ACC112 (cell line): Measurements from ENCODE around the gene ENHO.

Experiments
- H2AFZ ChIP-seq: fragments of 200-600 bp; sonication (generic); one replicate; pipeline ENCODE4 v1.6.0; 2017; ENCODE audit warnings: antibody characterized with exemption, low read length; ENCODE audit not compliant: unreplicated experiment
- H3K27ac ChIP-seq: fragments of 200-600 bp; sonication (generic); 2 replicates; pipeline ENCODE4 v1.5.1; 2014; ENCODE audit warnings: low read depth, mild to moderate bottlenecking, antibody characterized with exemption, low read length, moderate library complexity
- H3K27me3 ChIP-seq: fragments of 200-600 bp; sonication (generic); 2 replicates; pipeline ENCODE4 v1.6.1; 2014; ENCODE audit warnings: mild to moderate bottlenecking, antibody characterized with exemption, low read length, moderate library complexity, mixed read lengths; ENCODE audit not compliant: insufficient read depth
- H3K36me3 ChIP-seq: fragments of 200-600 bp; sonication (generic); 2 replicates; pipeline ENCODE4 v1.6.1; 2016; ENCODE audit warnings: mild to moderate bottlenecking, antibody characterized with exemption, low read length, moderate library complexity, mixed read lengths; ENCODE audit not compliant: insufficient read depth
- H3K4me1 ChIP-seq: fragments of 200-600 bp; sonication (generic); one replicate; pipeline ENCODE4 v1.6.1; 2016; ENCODE audit warnings: low read length, mixed read lengths; ENCODE audit not compliant: insufficient read depth, unreplicated experiment, control insufficient read depth
- H3K4me3 ChIP-seq: fragments of 200-600 bp; sonication (generic); 2 replicates; pipeline ENCODE4 v1.5.1; 2014; ENCODE audit warnings: mild to moderate bottlenecking, low read depth, low read length
- H3K79me2 ChIP-seq: fragments of 200-600 bp; sonication (generic); one replicate; pipeline ENCODE4 v1.6.0; 2016; ENCODE audit warnings: low read length; ENCODE audit not compliant: control insufficient read depth, unreplicated experiment, insufficient read depth

ENHO gene

DNA sequence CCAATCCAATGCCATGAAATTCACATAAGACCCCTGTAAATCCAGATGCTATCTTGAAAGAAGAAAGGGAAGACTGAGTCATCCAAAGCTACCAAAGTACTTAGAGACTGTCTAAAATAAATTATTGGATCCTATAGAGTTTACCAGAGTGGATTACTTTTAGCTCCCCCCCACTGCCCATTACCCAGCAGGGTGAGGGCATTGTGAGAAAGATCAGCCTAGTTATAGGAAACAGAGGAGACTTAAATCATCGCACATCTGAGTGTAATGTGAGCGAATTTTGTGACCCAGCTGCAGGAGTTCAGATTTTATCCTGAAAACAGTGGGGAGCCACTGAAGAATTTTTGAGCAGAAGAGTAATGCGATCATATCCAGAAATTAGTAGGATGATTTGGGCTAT is 1.6 kb upstream of the ENHO start:
- H3K36me3 ChIP-seq, result no peaks in the 10 kb centered on the region
- no peaks in the 10 kb centered on the region for H3K79me2 ChIP-seq
- H2AFZ ChIP-seq, result no peak overlapping the region
- H3K4me3 ChIP-seq, result no peak overlapping the region
- H3K27me3 ChIP-seq, result peaks cover 48% of the 10 kb centered on the region
- no peak overlapping the region for H3K27ac ChIP-seq
- H3K4me1 ChIP-seq, result no peaks in the 10 kb centered on the region

DNA sequence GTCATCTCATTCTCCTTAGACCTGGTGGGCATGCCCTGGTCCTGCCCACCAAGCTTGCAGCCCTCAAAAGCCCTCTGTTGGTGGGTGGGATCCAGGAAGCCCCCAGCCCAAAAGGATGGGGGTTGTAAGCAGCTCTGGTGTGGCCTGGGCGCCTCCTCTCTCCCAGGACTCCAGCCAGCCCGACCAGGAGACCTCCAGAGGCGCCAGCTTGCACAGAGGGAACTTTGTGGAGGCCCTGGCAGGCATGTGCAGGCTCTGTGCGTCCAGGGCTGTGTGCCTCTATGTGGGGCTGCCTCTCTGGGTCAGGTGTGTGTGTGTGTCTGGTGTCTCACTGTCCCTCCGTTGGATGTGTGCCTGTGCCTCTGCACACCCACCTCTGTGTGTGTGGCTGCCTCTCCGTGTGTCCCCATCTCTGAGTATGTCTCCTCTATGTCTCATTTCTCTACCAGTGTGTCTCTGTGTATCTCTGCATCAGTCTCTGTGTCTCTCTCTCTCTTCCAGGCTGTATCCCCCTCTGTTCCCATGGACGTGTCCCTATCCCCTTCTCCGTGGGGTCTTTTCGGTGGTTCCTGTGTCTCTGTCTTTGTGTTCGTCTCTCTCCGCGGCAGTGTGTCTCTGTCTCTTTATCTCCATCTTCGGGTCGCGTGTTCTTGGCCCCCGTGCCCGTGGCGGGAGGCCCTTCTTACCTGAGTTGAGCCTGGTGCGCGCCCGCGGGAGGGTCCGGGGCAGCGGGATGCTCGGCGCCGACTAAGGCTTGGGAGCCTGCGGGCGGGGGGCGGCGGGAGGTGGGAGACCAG is 501 bp downstream of the ENHO start:
- Histone ChIP-seq H3K36me3 (no peaks in the 10 kb centered on the region), H3K4me3 (peak overlapping the region; percentile 69), H3K27ac (no peak overlapping the region), H3K4me1 (no peaks in the 10 kb centered on the region), H2AFZ (no peak overlapping the region), H3K27me3 (peaks cover 57% of the 10 kb centered on the region), H3K79me2 (no peaks in the 10 kb centered on the region)

DNA sequence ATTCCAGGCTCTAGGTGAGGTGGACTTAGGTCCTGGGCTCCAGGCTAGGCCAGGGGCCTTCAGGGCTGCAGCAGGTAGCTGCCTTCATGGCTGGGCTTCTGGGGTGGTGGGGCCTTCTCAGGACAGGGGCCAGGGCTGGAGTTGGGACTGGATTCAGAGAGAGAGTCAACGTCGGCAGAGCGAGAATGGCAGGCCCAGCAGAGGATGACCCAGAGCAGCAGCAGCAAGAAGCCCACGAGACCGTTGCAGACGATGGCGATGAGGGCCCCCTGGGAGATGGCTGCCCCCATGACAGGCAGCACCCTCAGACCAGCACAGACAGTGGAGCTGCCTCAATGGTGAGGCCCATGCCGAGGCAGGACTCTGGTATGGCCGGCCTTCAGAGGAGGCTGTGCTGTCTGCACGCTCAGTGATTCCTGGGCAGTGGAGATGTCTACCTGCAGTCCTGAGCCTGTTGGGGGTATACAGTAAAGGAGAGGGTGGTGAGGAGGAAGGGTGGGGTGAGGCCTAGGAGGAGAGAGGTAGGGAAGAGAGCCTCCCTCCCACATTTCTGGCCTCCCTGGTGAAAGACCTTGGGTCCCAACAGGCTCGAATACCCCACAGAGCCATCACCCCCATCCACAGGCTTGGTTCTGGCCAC is 1.3 kb downstream of the ENHO start:
- peaks cover 61% of the 10 kb centered on the region for H3K27me3 ChIP-seq
- no peak overlapping the region for H2AFZ ChIP-seq
- no peak overlapping the region for H3K27ac ChIP-seq
- no peaks in the 10 kb centered on the region for H3K4me1 ChIP-seq
- H3K4me3 ChIP-seq, result no peak overlapping the region
- H3K36me3 ChIP-seq, result no peaks in the 10 kb centered on the region
- no peaks in the 10 kb centered on the region for H3K79me2 ChIP-seq

DNA sequence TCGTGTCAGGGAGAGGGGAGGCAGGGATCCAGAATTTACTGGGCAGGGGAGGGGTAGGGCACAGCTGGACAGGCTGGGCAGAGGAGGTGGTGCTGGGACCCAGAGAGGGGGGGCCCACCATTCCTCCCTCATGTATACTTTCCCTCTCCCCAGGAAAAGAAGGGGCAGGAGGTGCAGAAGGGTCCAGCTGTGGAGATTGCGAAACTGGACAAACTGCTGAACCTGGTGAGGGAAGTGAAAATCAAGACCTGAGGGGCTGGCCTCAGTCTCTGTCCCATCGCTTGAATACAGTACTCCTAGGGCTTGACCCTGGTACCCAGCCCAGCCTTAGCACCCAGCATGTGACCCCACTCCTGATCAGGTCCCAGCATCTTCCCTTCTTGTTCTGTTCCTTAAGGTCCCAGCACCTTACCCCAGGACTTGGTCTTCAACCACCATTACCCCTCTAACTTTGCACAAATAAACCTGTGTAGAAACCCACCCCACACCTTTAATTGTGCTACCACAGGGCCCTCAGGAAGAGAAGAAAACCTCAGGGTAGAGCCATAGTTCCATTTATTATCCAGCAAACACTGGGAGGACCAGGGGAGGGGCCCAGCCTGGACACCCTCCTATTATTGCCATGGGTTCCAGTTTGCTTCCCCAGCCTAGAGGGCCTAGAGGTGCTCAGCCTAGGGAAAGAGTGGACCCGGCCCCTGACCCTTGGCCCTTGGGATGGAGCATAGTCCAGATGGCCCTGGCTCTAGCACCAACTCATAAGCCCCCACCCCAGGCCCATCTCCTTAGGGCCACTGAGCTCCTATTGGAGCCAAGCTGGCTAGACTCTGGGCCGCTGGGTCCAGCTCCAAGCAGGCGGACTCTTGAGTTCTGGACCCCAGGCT is 2.0 kb downstream of the ENHO start:
- Histone ChIP-seq H3K27me3 (peaks cover 62% of the 10 kb centered on the region), H3K36me3 (no peaks in the 10 kb centered on the region), H3K27ac (no peak overlapping the region), H3K4me3 (no peak overlapping the region), H3K79me2 (no peaks in the 10 kb centered on the region), H2AFZ (no peak overlapping the region), H3K4me1 (no peaks in the 10 kb centered on the region)

DNA sequence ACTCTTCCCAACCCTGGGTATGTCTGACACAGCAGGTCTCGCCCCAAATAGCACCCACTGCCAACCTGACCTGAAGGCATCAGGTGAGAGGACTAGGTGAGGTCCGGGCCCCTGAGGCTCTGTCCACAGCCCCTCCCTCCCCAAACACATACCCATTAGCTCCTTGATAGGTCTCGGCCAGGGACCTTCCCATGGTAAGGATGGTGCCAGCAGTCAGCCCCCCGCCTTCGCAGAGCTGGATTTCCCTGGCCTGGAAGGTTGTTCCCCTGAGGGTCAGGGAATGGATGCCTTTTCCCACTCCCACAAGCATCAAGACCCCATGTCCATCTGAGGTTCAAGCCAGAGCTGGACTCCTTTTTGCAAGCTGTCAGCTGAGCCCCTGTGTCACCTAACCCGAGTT is 2.7 kb downstream of the ENHO start:
- no peak overlapping the region for H2AFZ ChIP-seq

DNA sequence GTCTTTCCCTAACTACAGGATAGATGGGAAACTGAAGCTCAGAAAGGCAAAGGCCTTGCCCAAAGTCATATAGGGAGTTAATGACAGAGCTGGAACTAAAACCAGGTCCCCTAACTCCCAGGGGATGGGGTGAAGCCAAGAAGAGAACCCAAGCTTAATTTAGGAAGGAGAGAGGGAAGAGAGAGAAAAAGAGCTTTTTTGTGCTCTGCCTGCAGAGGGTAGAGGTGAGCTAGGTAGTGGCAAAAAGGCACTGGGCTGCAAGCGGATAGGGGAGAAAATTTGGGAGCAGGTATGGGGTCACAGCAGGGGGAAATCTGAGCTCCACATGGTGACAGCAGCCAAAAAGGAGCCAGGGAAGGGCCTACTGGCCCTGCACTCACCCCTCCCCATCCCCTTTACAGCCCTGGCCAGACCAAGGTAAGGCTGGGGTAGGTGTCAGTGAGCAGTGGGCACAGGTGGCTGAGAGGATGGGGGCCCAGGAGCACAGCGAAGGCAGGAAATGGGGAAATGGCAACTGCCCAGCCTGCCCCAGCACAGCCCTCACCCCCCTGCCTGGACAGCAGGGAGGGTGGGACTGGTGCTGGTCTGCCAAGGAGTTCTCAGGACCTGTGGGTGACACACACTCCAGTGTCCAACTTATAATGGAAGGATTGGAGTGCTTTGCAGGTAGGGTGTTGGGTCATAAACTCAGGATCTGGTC is 3.3 kb downstream of the ENHO start:
- Histone ChIP-seq H2AFZ (no peak overlapping the region), H3K4me3 (no peak overlapping the region)

More for the DNA sequence above, 2.7 kb downstream of the ENHO start:
- Histone ChIP-seq H3K79me2 (no peaks in the 10 kb centered on the region), H3K27ac (no peak overlapping the region), H3K4me1 (no peaks in the 10 kb centered on the region), H3K36me3 (no peaks in the 10 kb centered on the region), H3K27me3 (peaks cover 61% of the 10 kb centered on the region), H3K4me3 (no peak overlapping the region)

DNA sequence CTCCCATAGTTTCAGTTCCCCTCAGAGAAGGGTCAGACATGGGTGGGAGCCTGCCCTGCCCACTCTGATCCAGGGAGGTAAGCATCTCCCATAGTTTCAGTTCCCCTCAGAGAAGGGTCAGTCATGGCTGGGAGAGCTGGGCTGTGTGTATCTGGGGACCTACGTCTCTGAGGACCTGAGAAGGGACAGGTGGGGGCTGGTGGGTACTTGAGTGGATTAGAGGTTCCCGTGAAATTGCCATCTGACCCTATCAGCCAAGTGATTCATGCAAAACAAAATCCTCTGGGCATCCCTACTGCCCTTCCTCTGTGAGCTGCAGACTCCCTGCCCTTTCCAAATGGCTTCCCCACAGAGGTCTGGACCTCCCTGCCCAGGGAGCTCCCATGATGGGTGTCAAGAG is 3.9 kb downstream of the ENHO start:
- Histone ChIP-seq H3K27me3 (peaks cover 53% of the 10 kb centered on the region), H3K4me3 (no peak overlapping the region), H3K4me1 (no peaks in the 10 kb centered on the region)

More for the DNA sequence above, 3.3 kb downstream of the ENHO start:
- Histone ChIP-seq H3K4me1 (no peaks in the 10 kb centered on the region), H3K79me2 (no peaks in the 10 kb centered on the region), H3K27me3 (peaks cover 59% of the 10 kb centered on the region), H3K27ac (no peak overlapping the region), H3K36me3 (no peaks in the 10 kb centered on the region)

DNA sequence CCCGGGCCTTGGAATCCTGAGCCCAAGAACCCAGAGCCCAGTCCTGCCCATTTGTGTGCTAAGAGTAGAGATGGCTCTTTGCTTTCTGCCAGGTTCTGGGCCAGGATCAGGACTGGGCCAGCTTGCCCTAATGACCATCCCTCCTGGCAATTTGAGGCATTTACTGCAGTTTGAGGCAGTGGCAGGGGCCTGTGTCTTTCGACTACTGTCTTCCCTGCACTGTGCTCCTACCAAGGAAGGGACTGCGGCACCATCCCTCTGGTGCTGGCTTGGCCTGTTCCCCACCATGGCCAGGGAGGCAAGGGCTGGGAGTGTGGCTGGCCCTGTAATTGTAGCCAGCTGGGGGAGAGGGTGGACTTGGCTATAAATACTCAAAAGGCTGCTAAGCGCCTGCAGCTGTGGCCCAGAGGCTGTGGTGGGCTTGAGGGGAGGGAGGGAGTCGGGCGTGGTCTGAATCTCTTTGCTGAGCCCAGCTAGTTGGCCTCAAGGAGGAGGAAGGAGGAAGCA is 4.6 kb downstream of the ENHO start:
- Histone ChIP-seq H3K4me3 (no peak overlapping the region), H2AFZ (no peak overlapping the region), H3K27ac (no peak overlapping the region), H3K27me3 (peaks cover 52% of the 10 kb centered on the region), H3K79me2 (no peaks in the 10 kb centered on the region), H3K36me3 (no peaks in the 10 kb centered on the region), H3K4me1 (no peaks in the 10 kb centered on the region)

More for the DNA sequence above, 3.9 kb downstream of the ENHO start:
- H3K79me2 ChIP-seq, result no peaks in the 10 kb centered on the region
- H2AFZ ChIP-seq, result no peak overlapping the region
- H3K36me3 ChIP-seq, result no peaks in the 10 kb centered on the region
- no peak overlapping the region for H3K27ac ChIP-seq

DNA sequence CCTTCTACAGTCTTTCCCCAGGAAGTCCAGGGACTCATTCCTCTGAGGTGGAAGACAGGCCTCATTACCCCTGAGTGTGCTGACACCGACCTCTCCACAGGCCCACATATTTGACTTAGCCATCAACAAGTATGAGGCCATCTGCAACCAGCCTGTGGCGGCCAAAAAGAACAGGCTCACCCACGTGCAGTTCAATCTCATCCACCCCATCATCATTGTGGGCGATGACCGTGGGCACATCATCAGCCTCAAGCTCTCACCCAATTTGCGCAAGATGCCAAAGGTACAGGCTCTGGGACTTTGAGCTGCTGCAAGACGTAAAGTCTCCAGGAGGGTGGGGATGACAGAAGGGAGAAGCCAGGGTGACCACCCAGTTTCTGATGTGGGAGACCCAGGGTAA is 5.6 kb downstream of the ENHO start:
- no peaks in the 10 kb centered on the region for H3K36me3 ChIP-seq
- H3K4me1 ChIP-seq, result no peaks in the 10 kb centered on the region
- H3K27ac ChIP-seq, result no peak overlapping the region
- no peak overlapping the region for H2AFZ ChIP-seq
- no peak overlapping the region for H3K4me3 ChIP-seq
- peaks cover 48% of the 10 kb centered on the region for H3K27me3 ChIP-seq
- no peaks in the 10 kb centered on the region for H3K79me2 ChIP-seq

DNA sequence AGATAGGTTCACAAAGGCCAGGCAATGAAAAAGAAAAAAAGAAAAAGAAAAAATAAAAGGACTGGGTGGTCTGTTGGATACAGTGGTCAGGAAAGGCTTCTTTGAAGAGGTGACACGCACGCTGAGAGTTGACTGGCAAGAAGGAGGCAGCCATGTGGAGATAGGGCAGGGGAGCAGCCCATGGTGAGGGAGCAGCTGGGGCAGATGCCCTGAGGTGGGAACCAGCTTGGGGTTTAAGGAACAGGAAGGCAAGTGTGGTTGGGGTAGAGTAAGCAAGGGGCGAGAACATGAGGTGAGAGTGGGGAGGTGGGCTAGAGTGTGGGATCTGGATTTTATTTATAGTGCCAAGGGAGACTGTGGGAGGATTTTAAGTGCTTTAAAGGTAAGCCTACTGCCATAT is 6.8 kb downstream of the ENHO start:
- Histone ChIP-seq H2AFZ (no peak overlapping the region), H3K27ac (no peak overlapping the region), H3K4me3 (no peak overlapping the region), H3K79me2 (no peaks in the 10 kb centered on the region), H3K4me1 (no peaks in the 10 kb centered on the region), H3K36me3 (no peaks in the 10 kb centered on the region), H3K27me3 (peaks cover 37% of the 10 kb centered on the region)
